WERI-Rb-1 (cell line): ENCODE results near the gene SIGLEC9.

ENCODE experiments used
- DNase-seq: peaks from one replicate; pipeline ENCODE4 v3.0.0-alpha.2; 2020
- H3K27ac ChIP-seq: fragments of 250-450 bp; sonication (Bioruptor Pico); 2 replicates; pipeline ENCODE4 v1.5.1; 2020; ENCODE audit warnings: mild to moderate bottlenecking, moderate library complexity
- H3K27me3 ChIP-seq: fragments of 250-450 bp; sonication (Bioruptor Pico); 2 replicates; pipeline ENCODE4 v1.5.1; 2021; ENCODE audit warnings: mild to moderate bottlenecking, low read depth, moderate library complexity; ENCODE audit not compliant: insufficient read depth, severe bottlenecking
- H3K36me3 ChIP-seq: fragments of 250-450 bp; sonication (Bioruptor Pico); 2 replicates; pipeline ENCODE4 v1.5.1; 2020; ENCODE audit warnings: mild to moderate bottlenecking, moderate library complexity
- H3K4me3 ChIP-seq: 2 replicates; pipeline ENCODE4 v1.5.1; 2011; ENCODE audit warnings: low read depth, mild to moderate bottlenecking, control low read depth, low read length
- H3K9me3 ChIP-seq: fragments of 250-450 bp; sonication (Bioruptor Pico); 2 replicates; pipeline ENCODE4 v1.5.1; 2021; ENCODE audit warnings: mild to moderate bottlenecking, moderate library complexity; ENCODE audit not compliant: severe bottlenecking
- TF ChIP-seq, protein P1 (sequence below): IDR thresholded peaks from 2 replicates; pipeline ENCODE4 v1.5.1; 2011; ENCODE audit warnings: low read depth, mild to moderate bottlenecking, control low read depth, inconsistent platforms, low read length

SIGLEC9 gene

DNA sequence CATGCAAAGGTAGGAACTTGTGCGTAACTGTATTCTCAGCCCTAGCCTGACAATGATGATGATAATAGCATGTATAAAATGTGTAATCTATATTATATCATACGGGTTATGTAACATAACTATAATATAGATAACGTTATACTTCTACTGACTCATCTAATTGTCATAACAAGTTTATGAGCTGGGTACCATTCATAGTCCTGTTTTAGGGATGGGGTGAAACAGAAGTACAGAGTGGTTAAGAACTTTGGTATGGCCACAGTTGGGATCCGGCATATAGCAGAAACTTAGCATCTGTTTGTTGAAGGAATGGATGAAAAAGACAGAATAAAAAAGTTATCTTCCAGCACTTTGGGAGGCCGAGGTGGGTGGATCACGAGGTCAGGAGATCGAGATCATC lies 21.7 kb upstream of the SIGLEC9 start:
- no peak for DNase-seq
- Histone ChIP-seq H3K36me3 (peaks cover 8% of the 10 kb centered on the region), H3K4me3 (no peak overlapping the region)

DNA sequence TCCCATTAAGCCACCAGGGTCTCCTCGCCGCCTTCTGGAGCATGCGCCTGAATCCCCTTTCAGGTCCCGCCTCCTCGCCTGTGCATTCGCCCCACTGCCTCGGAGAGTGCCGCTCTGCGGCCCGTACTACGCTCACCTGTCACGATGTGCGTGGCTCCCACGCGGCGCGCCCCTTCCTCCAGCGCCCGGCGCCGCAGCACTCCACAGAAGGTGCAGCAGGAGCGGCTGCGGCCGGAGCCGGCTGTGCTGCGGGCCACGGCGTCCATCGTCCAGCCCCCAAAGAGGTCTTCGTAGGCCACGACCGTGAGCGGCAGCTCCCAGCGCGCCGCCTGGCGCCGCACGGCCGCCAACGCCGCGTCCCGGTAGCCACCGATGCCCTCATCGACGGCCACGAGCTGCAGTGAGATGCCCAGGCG lies 20.8 kb upstream of the SIGLEC9 start:
- Histone ChIP-seq H3K4me3 (no peak overlapping the region), H3K27ac (no peak overlapping the region), H3K27me3 (no peaks in the 10 kb centered on the region), H3K36me3 (peaks cover 8% of the 10 kb centered on the region), H3K9me3 (no peaks in the 10 kb centered on the region)
- TF ChIP-seq, protein P1, sequence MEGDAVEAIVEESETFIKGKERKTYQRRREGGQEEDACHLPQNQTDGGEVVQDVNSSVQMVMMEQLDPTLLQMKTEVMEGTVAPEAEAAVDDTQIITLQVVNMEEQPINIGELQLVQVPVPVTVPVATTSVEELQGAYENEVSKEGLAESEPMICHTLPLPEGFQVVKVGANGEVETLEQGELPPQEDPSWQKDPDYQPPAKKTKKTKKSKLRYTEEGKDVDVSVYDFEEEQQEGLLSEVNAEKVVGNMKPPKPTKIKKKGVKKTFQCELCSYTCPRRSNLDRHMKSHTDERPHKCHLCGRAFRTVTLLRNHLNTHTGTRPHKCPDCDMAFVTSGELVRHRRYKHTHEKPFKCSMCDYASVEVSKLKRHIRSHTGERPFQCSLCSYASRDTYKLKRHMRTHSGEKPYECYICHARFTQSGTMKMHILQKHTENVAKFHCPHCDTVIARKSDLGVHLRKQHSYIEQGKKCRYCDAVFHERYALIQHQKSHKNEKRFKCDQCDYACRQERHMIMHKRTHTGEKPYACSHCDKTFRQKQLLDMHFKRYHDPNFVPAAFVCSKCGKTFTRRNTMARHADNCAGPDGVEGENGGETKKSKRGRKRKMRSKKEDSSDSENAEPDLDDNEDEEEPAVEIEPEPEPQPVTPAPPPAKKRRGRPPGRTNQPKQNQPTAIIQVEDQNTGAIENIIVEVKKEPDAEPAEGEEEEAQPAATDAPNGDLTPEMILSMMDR = no peak
- no peak for DNase-seq

More for the DNA sequence above, 21.7 kb upstream of the SIGLEC9 start:
- H3K9me3 ChIP-seq = no peaks in the 10 kb centered on the region
- no peak overlapping the region for H3K27ac ChIP-seq
- TF ChIP-seq, protein P1 = no peak
- H3K27me3 ChIP-seq = no peaks in the 10 kb centered on the region

- no peak for DNase-seq
- H3K27me3 ChIP-seq = peaks cover 18% of the 10 kb centered on the region
- peak overlapping the region; percentile 70 for H3K27ac ChIP-seq
Observed at GRCh38 chr19:51107406-51108065, 17.2 kb upstream of the SIGLEC9 start.

GRCh38 chr19:51108066-51108804 lies 16.5 kb upstream of the SIGLEC9 start, which contains the start of gene CTU1:
Gene CTU1, minus strand, starts transcription at chr19:51108409. Its CDS starts 3,840 bp downstream, at chr19:51104569.
- Histone ChIP-seq H3K27me3 (peaks cover 25% of the 10 kb centered on the region), H3K36me3 (no peaks in the 10 kb centered on the region), H3K9me3 (no peaks in the 10 kb centered on the region), H3K4me3 (peak within 1 kb of the TSS; percentile 56), H3K27ac (peak within 1 kb of the TSS; percentile 70)
- DNase-seq = peak; percentile 98
- TF ChIP-seq, protein P1 = no peak

More at GRCh38 chr19:51107406-51108065, 17.2 kb upstream of the SIGLEC9 start:
- TF ChIP-seq, protein P1 = 0 out of 2 replicates have a peak, but pooled peaks have one; percentile 4
- Histone ChIP-seq H3K4me3 (peak overlapping the region; percentile 56), H3K36me3 (peaks cover 5% of the 10 kb centered on the region), H3K9me3 (no peaks in the 10 kb centered on the region)

DNA sequence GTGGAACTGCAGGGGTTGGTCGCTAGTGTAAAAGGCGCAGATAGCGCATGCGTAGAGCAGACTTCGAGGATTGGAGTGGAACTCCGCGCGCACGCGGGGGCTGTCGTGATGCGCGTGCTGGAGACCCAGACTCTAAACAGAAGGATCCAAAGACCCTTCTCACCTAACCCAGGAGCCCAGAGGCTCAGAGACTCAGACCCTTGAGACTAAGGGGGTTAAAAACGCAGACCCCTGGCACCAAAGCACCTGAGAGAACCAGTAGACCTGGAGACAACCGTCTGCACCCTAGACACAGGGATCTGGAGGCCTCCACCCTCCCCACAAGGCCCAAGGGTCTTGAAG lies 15.9 kb upstream of the SIGLEC9 start:
- H3K9me3 ChIP-seq = no peaks in the 10 kb centered on the region
- peak overlapping the region; percentile 56 for H3K4me3 ChIP-seq
- DNase-seq = no peak
- H3K36me3 ChIP-seq = no peaks in the 10 kb centered on the region
- H3K27me3 ChIP-seq = peaks cover 30% of the 10 kb centered on the region
- TF ChIP-seq, protein P1 = no peak
- peak overlapping the region; percentile 34; the same call in 1 of the 2 replicates for H3K27ac ChIP-seq
